Measurements from ENCODE around the gene PLVAP. TPM values are rescaled to one million over a fixed set of nuclear protein-coding genes. Genes with fewer than 3 reads are reported as not detected.
A peak's percentile ranks its signal among the peaks of the same experiment; 100 is the strongest.

PLVAP gene
- polyA plus RNA-seq, 1 donor (not counting 4 experiments of a cell fraction or from before 2014, with no cell fraction given), result not detected

- no peaks in the 10 kb centered on the region for H3K79me2 ChIP-seq (ENCODE audit: control insufficient read depth, insufficient read depth, low read length)
- H3K9me1 ChIP-seq (ENCODE audit: control insufficient read depth, extremely low read depth, insufficient read depth, low read length), result no peaks in the 10 kb centered on the region
- H3K9me3 ChIP-seq (ENCODE audit: control insufficient read depth, low read depth, low read length), result no peaks in the 10 kb centered on the region
- dilution Hi-C loops (cut with MboI; ENCODE audit: extremely low pct_ligation_motif_present, low sequenced_read_pairs), result no loop called here
- H3K36me3 ChIP-seq (ENCODE audit: control insufficient read depth in 2 of 2, extremely low read depth in 1 of 2, insufficient read depth in 2 of 2, low read length in 2 of 2), result no peaks in the 10 kb centered on the region
- DNase-seq (ENCODE audit: low read depth, low spot score) (no peak), FAIRE-seq (no peak)
- no peak overlapping the region for H3K4me3 ChIP-seq (ENCODE audit: control insufficient read depth in 2 of 3, extremely low read depth in 1 of 3, insufficient read depth in 2 of 3, low read depth in 1 of 3, low read length in 3 of 3)
- peaks cover 9% of the 10 kb centered on the region for H3K27me3 ChIP-seq (ENCODE audit: control insufficient read depth, extremely low read depth, insufficient read depth, low read length)
- TF ChIP-seq EZH2 (IDR thresholded peaks at IDR 0.05; ENCODE audit: low read length) (no peak), CTCF (optimal IDR thresholded peaks at IDR 0.05 in 1 of 3, IDR thresholded peaks at IDR 0.05 in 1 of 3, conservative IDR thresholded peaks at IDR 0.05 in 1 of 3; ENCODE audit: extremely low read depth in 1 of 3, insufficient read depth in 2 of 3, low read length in 3 of 3) (no peak)
- no peak overlapping the region for H3K9ac ChIP-seq (ENCODE audit: control insufficient read depth, extremely low read depth, insufficient read depth, low read length)
- no peak overlapping the region for H3K27ac ChIP-seq (ENCODE audit: control insufficient read depth, insufficient read depth, low read length)
- no peak overlapping the region for H2AFZ ChIP-seq (ENCODE audit: control insufficient read depth, low read length)
- no peak overlapping the region for H3K4me2 ChIP-seq (ENCODE audit: control insufficient read depth, extremely low read depth, insufficient read depth, low read depth, low read length)
- H4K20me1 ChIP-seq (ENCODE audit: control insufficient read depth, extremely low read depth, insufficient read depth, low read length), result no peaks in the 10 kb centered on the region
- H3K4me1 ChIP-seq (ENCODE audit: control insufficient read depth, extremely low read depth, insufficient read depth, low read length), result peaks cover 9% of the 10 kb centered on the region
Measured at GRCh38 chr19:17389288-17389687, 12.1 kb upstream of the PLVAP start.

GRCh38 chr19:17385878-17386611, 8.9 kb upstream of the PLVAP start:
- no peaks in the 10 kb centered on the region for H3K79me2 ChIP-seq (ENCODE audit: control insufficient read depth, insufficient read depth, low read length)
- TF ChIP-seq CTCF (optimal IDR thresholded peaks at IDR 0.05 in 1 of 3, IDR thresholded peaks at IDR 0.05 in 1 of 3, conservative IDR thresholded peaks at IDR 0.05 in 1 of 3; ENCODE audit: extremely low read depth in 1 of 3, insufficient read depth in 2 of 3, low read length in 3 of 3) (peak; percentile 87 to 98 (median 90)), EZH2 (IDR thresholded peaks at IDR 0.05; ENCODE audit: low read length) (no peak)
- H3K4me1 ChIP-seq (ENCODE audit: control insufficient read depth, extremely low read depth, insufficient read depth, low read length), result peaks cover 3% of the 10 kb centered on the region
- no peak overlapping the region for H3K4me3 ChIP-seq (ENCODE audit: control insufficient read depth in 2 of 3, extremely low read depth in 1 of 3, insufficient read depth in 2 of 3, low read depth in 1 of 3, low read length in 3 of 3)
- H3K9ac ChIP-seq (ENCODE audit: control insufficient read depth, extremely low read depth, insufficient read depth, low read length), result no peak overlapping the region
- no peaks in the 10 kb centered on the region for H3K9me3 ChIP-seq (ENCODE audit: control insufficient read depth, low read depth, low read length)
- H3K9me1 ChIP-seq (ENCODE audit: control insufficient read depth, extremely low read depth, insufficient read depth, low read length), result no peaks in the 10 kb centered on the region
- no peak overlapping the region for H3K27ac ChIP-seq (ENCODE audit: control insufficient read depth, insufficient read depth, low read length)
- peaks cover 4% of the 10 kb centered on the region for H3K27me3 ChIP-seq (ENCODE audit: control insufficient read depth, extremely low read depth, insufficient read depth, low read length)
- H3K36me3 ChIP-seq (ENCODE audit: control insufficient read depth in 2 of 2, extremely low read depth in 1 of 2, insufficient read depth in 2 of 2, low read length in 2 of 2), result no peaks in the 10 kb centered on the region
- FAIRE-seq, result no peak
- no peaks in the 10 kb centered on the region for H4K20me1 ChIP-seq (ENCODE audit: control insufficient read depth, extremely low read depth, insufficient read depth, low read length)
- DNase-seq (ENCODE audit: low read depth, low spot score), result no peak
- no peak overlapping the region for H2AFZ ChIP-seq (ENCODE audit: control insufficient read depth, low read length)
- H3K4me2 ChIP-seq (ENCODE audit: control insufficient read depth, extremely low read depth, insufficient read depth, low read depth, low read length), result no peak overlapping the region
- dilution Hi-C loops (cut with MboI; ENCODE audit: extremely low pct_ligation_motif_present, low sequenced_read_pairs), result no loop called here

Measured in keratinocyte (primary cell).